Measurements from ENCODE around the gene NCAM2. TPM values are rescaled to one million over a fixed set of nuclear protein-coding genes. Genes with fewer than 3 reads are reported as not detected.

The NCAM2 gene
- polyA plus RNA-seq, 5 donors: 1.8 to 6.7 (median 4.4) TPM

DNA sequence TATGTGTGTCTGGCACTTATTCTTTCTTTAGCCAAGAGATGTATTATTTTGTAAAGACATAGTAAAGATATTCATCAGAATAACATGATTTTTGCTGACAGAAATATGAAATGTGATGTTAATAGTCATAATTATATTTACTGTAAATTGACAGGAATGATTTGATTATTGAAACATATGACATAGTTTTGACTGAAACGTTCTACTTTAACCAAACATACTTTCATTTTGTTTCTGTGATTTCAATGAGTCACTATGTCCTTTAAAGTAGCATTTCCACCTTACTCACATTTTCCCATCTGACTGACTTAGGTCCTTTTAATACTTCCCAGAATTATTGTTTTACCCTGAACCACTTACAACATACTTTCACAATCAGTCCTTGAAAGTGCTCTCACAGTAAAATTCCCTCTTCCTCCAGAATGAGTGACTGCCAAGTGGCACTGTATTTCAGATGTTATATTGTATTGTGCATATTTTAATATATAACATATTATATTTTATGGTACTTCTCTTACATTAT, 437.9 kb downstream of the NCAM2 start:
- no peak for DNase-seq

DNA sequence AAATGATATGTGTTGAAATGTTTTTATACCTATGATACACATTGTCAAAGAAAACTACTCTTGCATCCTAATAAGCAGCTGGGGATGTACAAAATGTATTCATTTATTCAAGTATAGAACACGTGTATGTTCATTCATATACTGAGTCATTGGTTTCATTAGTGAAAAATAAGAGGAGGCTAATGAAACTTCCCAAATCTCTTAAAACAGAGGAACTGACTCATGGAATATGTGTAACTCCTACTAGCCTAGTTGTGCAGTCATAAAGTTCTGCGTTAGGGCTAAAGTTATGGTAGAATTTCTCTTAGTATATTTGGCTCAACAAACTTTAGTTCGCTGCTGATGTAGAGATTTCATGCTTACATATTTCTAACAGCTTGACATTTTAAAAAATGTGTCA, 441.6 kb downstream of the NCAM2 start:
- DNase-seq: no peak

DNA sequence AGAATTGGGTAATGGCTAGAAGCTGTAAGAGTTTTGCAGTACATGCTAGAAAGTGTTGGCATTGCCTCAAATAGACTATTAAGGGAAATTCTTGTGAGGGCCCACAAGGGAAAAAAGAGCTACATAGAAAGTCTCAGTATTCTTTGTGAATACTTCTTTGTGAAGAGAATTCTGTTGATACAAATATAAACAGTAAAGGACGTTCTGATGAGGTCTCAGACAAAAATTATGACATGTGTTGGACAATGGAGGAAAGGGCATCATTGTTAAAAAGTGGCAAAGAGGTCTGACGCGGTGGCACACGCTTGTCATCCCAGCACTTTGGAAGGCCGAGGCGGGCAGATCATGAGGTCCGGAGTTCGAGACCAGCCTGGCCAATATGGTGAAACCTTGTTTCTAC, 458.9 kb downstream of the NCAM2 start:
- DNase-seq: no peak

DNA sequence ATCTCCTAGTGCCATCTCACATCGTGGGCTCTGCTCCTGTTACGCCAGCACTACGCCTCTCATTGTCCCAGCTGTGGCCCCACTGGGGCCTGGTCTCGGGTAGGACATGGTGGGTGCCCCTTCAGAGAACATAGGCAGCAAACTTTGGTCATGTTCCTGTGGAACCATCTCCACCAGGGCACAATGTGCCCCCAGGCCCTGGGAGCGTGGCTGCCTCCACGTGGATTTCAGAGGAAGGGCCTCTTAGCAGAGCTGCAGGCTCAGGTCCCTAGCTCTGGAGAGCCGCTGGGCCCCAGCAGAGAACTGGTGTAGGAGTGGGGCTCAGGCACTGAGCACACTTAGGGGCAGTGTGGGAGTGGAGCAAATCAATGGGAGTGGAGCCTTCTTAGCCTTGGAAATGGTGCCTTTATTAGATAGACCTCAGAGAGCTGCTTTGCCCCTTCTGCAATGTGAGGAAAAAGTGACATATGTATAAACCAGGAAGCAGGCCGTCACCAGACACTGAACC, 460.0 kb downstream of the NCAM2 start:
- no peak for DNase-seq

DNA sequence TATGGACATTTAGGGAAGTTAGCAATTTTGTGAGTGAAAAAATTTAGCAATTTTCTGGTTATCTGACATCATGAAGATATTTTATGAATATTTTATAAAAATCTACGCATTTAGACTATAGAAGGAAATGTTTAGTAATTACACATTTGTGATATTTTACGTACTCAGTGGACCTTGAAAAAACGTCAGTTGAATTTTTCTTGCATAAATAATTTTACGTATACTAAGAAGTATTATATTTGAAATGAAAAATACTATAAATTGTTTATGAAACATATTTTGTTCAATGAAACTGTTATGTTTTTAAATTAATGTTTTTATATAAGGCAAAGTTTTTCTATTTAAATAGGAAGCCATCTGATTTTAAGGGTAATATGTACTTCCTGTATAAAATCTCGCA, 462.8 kb downstream of the NCAM2 start:
- no peak for DNase-seq

DNA sequence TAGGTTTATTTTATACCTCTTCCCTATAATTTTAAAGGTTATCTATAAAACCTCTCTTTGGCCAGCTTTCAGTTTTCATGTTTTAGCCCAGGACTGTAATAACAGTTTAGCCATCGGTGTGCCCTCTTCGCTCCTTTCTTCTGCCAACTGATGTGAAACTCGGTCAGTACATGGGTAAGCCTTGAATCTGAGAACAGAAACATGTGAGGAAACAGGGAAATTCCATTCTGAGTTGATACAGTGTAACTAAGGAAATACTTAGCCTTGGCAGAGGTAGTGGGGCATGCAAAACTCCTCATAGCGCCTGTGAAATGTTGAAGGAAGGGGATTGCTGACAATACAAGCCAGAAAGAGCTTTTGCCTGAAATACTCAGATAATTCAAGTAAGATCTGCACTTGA, 465.2 kb downstream of the NCAM2 start:
- DNase-seq: peak in 1 of 2 donors; percentile 0

DNA sequence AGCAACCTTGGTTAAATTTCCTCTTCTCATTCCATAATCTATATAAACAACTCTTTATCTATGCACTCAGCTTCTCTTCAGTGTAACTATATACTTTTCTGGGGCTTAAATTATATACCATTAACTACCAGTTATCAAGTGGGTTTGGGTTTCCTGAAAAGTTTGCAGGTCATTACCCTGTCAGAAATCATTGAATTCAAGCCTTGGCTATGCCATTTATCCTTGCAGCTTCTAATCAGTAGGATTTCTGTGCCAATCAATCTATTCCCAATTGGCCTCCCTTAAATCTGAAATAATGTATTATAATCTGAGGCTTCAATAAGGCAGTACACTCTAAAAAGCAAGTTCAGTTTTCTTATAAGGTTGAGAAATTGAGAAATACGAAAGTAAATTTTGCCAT, 466.5 kb downstream of the NCAM2 start:
- no peak for DNase-seq

DNA sequence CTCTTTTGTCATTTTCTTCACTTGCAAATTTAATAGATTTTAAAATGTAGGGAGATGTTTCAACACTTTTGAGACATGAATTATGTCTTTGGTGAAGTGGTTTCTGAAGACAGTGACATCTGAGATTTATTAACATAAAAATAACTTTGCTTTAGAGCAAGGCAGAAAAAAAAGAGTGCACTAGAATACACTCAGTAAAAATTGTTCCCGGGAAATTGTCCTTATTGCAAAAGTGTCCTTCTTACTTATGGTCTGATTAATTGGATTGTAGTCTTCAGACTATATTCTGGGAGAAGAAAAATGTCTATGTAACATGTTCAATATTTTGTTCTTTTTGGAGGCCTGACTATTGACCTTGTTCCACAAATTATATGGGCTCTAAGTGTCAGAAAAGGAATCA, 468.5 kb downstream of the NCAM2 start:
- no peak for DNase-seq

DNA sequence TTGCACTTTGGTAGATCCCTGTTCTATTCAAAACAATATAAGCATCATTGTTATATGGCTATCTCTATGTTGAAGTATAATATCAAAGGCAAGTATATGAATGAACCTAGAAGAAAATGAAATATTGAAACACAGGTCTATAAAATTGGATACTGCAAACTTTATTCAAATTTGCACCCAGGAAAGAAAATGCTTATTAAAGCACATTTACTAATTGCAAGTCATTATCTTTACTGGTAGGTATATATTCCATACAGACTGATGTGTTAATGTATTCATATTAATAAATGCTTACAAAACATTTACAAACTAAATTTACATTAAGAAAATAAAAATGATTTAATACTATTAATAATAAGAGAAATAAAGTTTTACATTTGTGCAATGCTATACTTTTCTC, 469.8 kb downstream of the NCAM2 start:
- DNase-seq: no peak

DNA sequence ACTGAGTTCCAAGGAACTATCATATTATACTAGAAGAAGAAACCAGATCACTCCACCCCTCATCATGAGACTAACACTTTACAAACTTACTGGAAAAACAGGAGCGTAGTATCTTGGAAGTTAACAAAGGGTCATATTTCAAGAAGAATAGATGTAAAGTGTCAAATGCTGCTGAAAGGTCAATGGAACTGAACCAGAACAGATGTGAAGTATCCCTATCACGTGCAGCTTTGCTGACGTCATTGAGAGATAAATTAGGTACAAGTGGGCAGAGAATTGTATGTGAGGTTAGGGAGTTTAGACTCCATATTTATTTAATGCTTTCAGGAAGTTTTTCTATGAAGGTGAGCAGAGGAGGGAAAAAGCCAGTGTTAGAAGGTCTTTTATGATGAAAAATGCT, 483.0 kb downstream of the NCAM2 start:
- DNase-seq: no peak

DNA sequence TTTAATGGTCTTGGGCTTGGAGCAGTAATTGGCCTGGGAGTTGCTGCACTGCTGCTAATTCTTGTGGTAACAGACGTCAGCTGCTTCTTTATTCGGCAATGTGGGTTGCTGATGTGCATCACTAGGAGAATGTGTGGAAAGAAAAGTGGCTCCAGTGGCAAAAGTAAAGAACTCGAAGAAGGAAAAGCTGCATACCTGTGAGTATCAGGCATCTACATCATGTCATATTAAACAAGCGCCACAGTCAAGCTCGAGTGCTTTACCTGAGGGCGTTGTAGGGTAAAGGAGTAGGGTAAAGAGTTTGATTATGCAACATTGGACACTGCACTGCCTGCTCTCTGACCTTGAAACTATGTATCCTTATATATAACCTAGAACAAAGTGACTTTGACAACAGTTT, 510.6 kb downstream of the NCAM2 start:
- no peak for DNase-seq

DNA sequence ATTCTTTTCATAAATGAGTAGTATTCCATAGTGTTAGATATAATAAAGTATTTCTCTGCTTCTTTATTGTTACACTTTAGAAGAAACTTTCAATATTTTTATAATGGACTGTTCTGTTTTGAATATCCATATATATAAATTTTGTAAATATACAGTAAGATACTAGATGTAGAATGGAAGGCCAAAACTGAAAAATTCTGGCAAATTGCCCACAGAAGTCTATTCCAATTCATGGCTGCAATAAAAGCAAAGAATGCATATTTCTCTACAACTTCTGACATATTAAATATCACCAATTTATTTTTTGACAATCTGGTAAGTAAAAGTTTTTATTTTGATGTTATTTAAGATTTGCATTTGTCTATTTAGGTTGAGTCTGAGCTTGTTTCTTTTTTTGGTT, 532.5 kb downstream of the NCAM2 start:
- no peak for DNase-seq

DNA sequence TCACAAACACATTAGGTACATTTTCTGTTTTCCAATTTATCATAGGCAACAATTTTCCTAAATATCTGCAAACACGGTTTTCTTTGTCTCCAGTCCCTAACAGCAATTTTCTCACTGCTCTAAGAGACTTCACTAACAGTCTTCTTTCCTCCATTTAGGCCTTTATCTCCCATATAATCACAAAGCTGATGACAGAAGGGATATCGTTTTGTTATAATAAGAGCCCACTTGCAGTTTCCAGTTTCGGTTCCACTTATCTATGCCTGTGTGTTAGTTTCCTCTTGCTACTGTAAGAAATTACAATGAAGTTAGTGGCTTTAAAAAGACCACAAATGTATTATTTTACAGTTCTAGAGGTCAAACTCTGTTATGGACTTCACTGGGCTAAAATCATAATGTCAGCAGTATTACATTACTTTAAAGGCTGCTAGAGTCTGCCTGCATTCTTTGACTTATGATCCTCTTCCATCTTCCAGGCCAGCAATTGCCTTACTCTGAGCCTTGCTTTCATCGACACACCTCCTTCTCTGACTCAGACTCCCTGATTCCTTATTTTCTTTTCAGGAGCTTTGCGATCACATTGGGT, 549.3 kb downstream of the NCAM2 start:
- DNase-seq: no peak

DNA sequence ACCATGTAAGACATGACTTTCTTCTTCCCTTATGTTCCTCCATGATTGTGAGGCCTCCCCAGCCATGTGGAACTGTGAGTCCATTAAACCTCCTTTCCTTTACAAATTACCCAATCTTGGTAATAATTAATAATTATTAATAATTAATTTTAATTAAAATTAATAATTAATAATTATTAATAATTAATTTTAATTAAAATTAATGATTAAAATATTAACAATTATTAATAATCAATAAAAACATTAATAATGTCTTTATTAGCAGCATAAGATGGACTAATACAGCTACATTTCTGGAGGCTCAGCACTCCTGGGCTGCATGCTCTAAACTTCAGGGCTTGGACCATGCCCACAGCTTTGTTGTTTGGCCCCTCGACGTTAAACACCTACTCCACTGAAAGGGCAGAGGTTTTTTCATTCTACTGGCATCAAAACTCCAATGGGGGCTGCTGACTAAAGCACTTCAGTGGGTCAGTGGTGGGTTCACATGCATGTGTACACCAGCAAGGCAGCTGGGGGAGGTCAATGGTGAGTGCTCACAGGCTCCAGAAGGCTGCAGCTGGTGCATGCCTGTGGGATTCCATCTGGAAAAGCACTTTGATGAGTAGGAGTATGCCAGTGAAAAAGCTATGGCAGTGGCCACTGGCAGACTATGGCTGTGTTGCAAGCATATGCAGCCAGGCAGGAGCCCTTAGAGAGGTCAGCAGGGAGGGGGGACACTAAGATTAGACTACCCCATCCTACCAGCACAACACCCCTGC, 561.3 kb downstream of the NCAM2 start:
- no peak for DNase-seq
